CD4-positive, alpha-beta T cell treated with Interleukin-17A for 1 hour (primary cell): ENCODE measurements around the gene LCE2A.
"Not testable (repeated sequence)": the region's sequence is repeated elsewhere in the genome, so short reads cannot be mapped to it uniquely, and the experiment has no call there.

Experiments
- DNase-seq: peaks from one replicate; pipeline ENCODE4 v3.0.0-alpha.2; 2020

Gene LCE2A, protein sequence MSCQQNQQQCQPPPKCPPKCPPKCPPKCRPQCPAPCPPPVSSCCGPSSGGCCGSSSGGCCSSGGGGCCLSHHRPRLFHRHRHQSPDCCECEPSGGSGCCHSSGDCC

DNA sequence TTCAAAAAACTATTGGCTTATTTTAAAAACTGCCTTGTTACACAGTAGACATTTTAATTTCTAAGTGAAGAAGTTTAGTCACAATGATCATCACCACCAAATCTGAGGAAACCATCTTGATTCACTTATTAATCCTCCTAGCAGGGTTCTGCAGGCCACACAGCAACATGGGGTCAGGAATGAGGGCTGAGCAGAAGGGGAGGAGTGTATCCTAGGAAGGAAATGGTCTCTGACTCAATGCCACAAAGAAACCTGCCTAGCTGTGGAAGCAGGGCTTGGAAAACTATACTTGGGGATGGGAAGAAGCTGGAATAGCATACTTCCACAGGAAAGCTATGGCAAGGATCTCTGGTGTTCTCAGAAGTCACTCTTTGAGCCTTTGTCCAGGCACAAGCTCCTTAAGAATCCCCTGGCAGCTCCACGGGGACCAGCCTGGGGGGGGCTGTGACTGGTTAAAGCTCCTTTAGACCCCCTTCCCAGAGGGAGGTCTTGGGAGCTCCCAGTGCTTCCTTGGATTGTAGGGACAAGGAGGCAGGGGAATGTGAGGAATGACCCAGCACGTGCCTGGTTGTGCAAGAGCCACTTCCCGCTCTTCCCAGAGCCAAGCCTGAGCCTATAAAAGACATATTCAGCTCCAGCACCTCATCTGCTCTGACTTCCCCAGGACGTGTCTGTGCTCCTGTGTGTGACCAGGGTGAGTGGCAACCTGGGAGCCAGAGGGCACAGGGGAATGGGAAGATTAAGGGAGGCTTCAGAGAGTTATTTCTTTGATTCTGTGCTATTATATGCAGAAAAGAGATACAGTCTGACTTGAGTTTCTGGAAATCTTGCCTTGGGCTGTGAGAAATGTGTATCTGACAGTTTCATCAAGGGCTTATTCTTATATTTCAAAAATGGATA is at the start of gene LCE2A:
Gene LCE2A (plus strand): TSS at position 645 of the 900 bp plus-strand sequence. CDS start 557 bp downstream, outside the sequence.
- no peak for DNase-seq

GRCh38 chr1:152654110-152654509 is 44.0 kb upstream of the LCE2A start:
- DNase-seq: peak; percentile 56

- no peak for DNase-seq
These were observed 41.7 kb upstream of the LCE2A start for GRCh38 chr1:152656459-152656858.

GRCh38 chr1:152657677-152658076 is 40.5 kb upstream of the LCE2A start:
- no peak for DNase-seq

DNA sequence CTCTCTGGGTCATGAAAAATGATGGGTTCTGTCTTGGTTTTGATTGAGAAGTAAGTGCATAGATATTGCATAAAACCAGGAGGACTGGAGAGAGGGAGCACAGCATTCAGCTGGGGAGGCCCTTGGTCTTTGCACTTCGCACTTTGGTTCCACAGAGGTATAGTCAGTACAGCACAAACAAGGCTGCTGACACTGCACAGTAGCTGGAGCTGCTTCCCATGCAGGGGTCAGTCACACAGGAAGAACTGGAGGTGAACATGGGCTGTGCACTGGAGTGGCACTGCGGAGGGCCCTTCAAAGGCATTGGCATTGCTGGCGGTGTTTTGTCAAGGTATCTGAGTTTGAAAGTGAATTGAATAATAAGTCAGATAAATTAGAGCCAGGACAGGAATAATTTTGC is 39.5 kb upstream of the LCE2A start:
- no peak for DNase-seq

DNA sequence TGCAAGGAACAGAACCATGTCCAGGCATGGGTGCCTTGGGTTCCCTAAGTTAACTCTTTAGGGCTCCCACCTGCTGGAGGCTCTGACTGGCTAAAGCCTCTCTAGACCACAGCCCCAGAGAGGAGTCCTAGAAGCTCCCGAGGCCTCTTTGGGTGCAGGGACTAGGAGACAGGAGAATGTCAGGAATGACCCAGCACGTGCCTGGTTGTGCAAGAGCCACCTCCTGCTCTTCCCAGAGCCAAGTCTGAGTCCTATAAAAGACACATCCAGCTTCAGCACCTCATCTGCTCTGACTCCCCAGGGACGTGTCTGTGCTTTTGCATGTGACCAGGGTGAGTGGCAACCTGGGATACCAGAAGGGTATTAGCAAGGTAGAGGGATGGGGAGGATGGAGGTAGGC is 35.0 kb upstream of the LCE2A start, which contains the start of gene LCE2D:
Gene LCE2D (plus strand): TSS at position 283 of the 400 bp plus-strand sequence. CDS start 726 bp downstream, outside the sequence.
- DNase-seq: no peak

- DNase-seq: not testable (repeated sequence)
These were observed 32.0 kb upstream of the LCE2A start for GRCh38 chr1:152666171-152666570.

GRCh38 chr1:152667648-152668047 is 30.5 kb upstream of the LCE2A start:
- DNase-seq: no peak

DNA sequence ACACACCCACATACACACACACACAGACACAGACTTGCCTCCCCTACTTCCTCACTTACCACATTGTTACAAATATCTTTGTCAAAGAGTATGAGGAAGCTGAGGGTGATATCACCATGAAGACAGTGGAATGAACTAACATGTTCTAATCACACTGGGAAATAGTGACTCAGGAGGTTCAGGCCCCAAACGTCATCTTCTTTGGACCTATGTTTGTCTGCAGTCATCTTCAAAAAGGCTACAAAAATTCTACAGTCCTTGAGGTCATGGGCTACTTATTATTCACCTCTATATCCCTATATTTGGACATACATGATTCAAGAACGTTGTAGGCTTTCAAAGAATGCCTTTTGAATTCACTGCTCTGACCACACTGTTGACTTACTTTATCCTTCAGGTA is 25.1 kb upstream of the LCE2A start:
- no peak for DNase-seq

GRCh38 chr1:152674983-152675382 is 23.2 kb upstream of the LCE2A start, which contains the start of gene LCE2C:
TSS of gene LCE2C (plus strand) at chr1:152675279. CDS start at chr1:152676016, 737 bp downstream.
- DNase-seq: not testable (repeated sequence)

GRCh38 chr1:152679459-152679858 is 18.7 kb upstream of the LCE2A start:
- no peak for DNase-seq

GRCh38 chr1:152681616-152682015 is 16.5 kb upstream of the LCE2A start:
- no peak for DNase-seq

GRCh38 chr1:152683846-152684245 is 14.3 kb upstream of the LCE2A start:
- DNase-seq: no peak

DNA sequence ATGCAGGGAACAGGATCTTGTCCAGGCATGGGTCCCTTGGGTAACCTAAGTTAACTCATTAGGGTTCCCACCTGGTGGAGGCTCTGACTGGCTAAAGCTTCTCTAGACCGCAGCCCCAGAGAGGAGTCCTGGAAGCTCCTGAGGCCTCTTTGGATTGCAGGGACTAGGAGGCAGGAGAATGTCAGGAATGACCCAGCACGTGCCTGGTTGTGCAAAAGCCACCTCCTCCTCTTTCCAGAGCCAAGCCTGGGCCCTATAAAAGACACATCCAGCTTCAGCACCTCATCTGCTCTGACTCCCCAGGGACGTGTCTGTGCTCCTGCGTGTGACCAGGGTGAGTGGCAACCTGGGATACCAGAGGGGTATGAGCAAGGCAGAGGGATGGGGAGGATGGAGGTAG is 12.3 kb upstream of the LCE2A start, which contains the start of gene LCE2B:
Gene LCE2B (plus strand): TSS at position 301 of the 400 bp plus-strand sequence. CDS start 721 bp downstream, outside the sequence.
- not testable (repeated sequence) for DNase-seq

DNA sequence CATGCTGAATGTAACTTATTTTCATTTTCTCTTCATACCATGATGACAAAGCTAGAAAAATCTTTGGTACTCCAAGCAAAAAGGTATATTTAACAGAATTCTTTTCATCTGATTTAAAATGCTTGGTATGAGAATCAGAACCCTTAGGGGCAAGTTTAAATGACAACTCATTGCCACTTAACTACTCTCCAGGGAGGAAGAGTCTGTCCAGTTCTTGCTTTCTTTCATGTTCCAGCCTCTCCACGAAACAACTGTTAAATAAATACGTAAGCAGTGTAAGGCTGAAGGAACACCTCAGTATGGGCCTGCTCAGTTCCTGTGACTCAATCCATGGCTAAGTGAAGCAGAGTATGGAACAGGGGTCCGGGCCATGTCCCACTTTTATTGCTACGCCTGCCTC is 1.6 kb downstream of the LCE2A start:
- DNase-seq: no peak

GRCh38 chr1:152707860-152708259 is 9.7 kb downstream of the LCE2A start, which contains the start of gene LCE4A:
TSS of gene LCE4A (plus strand) at chr1:152708160. CDS start at chr1:152709076, 916 bp downstream.
- no peak for DNase-seq

GRCh38 chr1:152718238-152718637 is 20.1 kb downstream of the LCE2A start:
- DNase-seq: no peak

DNA sequence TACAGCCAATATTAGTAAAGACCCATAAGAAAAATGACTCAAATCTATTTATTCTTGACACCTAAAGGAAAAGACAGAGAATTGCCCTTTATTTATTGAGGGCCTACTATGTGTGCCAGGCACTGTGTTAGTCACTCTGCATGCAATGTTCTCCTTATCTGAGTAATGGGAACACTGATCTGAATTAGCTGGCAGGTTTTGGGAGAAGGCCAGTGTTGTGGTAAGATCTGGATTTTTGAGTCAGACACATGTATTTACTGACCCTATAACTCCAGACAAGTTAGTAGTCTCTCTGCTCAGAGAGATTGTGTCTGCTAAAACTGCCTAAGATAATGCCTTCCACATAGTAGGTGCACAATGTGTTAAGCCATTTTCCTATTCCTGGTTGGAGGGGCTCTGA is 27.1 kb downstream of the LCE2A start:
- DNase-seq: no peak

DNA sequence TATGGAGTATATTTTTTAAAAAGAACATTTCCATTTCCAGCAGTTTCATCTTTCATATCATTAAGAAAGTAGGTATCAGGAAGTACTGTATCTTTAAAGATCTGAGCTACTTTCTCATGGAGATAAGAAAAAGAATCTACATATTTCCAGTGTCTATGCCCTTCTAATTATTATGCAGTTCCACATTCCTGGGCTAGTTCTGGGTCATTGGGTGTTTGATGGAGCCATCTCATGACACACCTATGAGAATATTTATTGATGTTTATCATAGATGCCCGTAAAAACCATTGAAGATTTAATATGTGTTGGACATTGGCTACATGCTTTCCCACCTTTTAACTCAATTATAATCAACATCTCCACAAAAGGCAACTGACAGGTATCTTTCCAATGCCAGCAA is 30.8 kb downstream of the LCE2A start:
- no peak for DNase-seq

DNA sequence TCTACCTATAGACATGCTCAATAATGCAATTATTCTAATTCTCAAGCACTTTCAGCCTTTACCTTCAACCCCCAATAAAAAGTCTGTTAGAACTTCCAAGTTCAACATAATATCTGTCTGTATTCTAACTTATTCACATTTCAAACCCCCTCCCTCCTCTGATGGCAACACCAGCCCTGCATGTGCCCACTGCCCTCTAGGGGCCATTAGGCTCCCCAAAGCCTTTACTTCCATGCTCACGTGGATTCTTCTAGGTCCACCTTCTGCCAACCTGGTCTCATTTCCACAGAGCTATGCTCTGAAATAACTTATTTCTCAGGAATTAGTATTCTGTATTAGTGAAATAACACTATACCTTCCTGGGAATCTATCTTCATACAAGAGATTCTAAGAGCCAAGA is 37.5 kb downstream of the LCE2A start:
- no peak for DNase-seq

DNA sequence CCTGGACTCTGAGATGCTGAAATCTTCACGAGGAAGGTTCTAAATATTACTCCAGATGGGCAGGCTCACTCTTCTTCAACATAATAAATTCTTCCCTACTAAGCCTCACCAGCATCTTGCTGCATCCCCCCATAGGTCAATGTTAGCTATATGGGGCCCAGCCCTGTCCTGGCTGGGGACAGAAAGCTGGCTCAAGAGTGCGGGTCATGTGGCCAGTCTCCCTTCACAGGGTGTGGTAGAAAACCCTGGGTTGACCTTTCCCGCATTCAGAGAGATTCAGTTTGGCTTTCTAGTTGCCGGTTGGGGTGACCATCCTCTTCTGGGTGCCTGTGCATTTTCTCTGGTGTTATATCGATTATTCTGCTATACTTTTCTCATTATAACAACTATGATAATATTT is 39.9 kb downstream of the LCE2A start:
- DNase-seq: no peak

DNA sequence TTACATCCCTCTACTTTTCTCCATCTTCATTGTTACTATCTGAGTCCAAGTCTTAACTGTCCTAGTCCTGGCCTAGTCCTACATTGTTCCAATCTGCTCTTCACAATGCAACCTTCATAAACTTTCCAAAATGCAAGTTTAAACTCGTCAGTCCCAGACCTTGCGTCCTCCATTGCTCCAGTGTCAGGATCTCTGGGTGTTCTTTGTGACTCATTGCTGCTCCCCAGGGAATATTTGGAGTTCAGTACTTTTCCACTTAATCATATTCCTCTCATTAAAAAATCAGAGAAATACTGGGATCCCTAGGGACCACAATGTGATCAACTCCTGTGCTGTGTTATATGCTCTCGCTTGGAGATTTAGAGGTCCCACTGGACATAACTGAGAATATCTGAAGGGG is 41.7 kb downstream of the LCE2A start:
- no peak for DNase-seq

- DNase-seq: no peak
These were observed 43.5 kb downstream of the LCE2A start for GRCh38 chr1:152741656-152742055.
